ENCODE measurements around the gene KRTAP10-8. TPM values are rescaled to one million over a fixed set of nuclear protein-coding genes. Genes with fewer than 3 reads are reported as not detected.
"Not testable (repeated sequence)": the region's sequence is repeated elsewhere in the genome, so short reads cannot be mapped to it uniquely, and the experiment has no call there.

KRTAP10-8 gene
- total RNA-seq, 1 donor from 2014 or later: not detected

- no peak for TF ChIP-seq CTCF (IDR thresholded peaks at IDR 0.05; ENCODE audit: borderline replicate concordance)
- Histone ChIP-seq H3K36me3 (no peaks in the 10 kb centered on the region), H3K4me3 (no peak overlapping the region), H3K9me3 (replicated peaks) (peaks cover 52% of the 10 kb centered on the region), H3K27ac (replicated peaks) (no peak overlapping the region), H3K4me1 (peaks cover 17% of the 10 kb centered on the region), H3K27me3 (ENCODE audit: low read depth) (peaks cover 29% of the 10 kb centered on the region)
- no peak for DNase-seq
- intact Hi-C loops (cut with micrococcal nuclease): no loop called here
These were observed 17.0 kb downstream of the KRTAP10-8 start for GRCh38 chr21:44628707-44629391.

- Histone ChIP-seq H3K4me3 (no peak overlapping the region), H3K4me1 (peaks cover 17% of the 10 kb centered on the region), H3K27ac (replicated peaks) (no peak overlapping the region), H3K9me3 (replicated peaks) (peaks cover 38% of the 10 kb centered on the region), H3K27me3 (ENCODE audit: low read depth) (peaks cover 29% of the 10 kb centered on the region), H3K36me3 (no peaks in the 10 kb centered on the region)
- no peak for TF ChIP-seq CTCF (IDR thresholded peaks at IDR 0.05; ENCODE audit: borderline replicate concordance)
- no peak for DNase-seq
- intact Hi-C loops (cut with micrococcal nuclease): no loop called here
These were observed 18.6 kb downstream of the KRTAP10-8 start for GRCh38 chr21:44630440-44630839.

DNA sequence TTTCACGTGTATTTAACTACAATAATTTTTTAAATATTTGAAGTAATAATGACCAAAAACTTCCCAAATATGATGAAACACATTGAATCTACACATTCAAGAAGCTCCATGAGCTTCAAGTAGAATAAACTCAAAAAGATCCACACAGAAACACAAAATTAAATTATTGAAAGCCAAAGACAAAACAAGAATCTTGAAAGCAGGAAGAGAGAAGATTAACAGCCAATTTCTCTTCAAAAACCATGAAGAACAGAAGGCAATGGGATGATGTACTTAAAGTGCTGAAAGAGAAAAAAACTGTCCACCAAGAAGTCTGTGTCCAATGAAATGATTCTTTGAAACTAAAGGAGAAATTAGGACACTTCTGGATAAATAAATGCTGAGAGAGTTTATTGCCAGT, 20.2 kb downstream of the KRTAP10-8 start:
- Histone ChIP-seq H3K4me3 (no peak overlapping the region), H3K4me1 (peaks cover 6% of the 10 kb centered on the region), H3K27me3 (ENCODE audit: low read depth) (peaks cover 32% of the 10 kb centered on the region), H3K9me3 (replicated peaks) (peaks cover 38% of the 10 kb centered on the region), H3K36me3 (no peaks in the 10 kb centered on the region), H3K27ac (replicated peaks) (no peak overlapping the region)
- intact Hi-C loops (cut with micrococcal nuclease): no loop called here
- TF ChIP-seq CTCF (IDR thresholded peaks at IDR 0.05; ENCODE audit: borderline replicate concordance): no peak
- DNase-seq: no peak

DNA sequence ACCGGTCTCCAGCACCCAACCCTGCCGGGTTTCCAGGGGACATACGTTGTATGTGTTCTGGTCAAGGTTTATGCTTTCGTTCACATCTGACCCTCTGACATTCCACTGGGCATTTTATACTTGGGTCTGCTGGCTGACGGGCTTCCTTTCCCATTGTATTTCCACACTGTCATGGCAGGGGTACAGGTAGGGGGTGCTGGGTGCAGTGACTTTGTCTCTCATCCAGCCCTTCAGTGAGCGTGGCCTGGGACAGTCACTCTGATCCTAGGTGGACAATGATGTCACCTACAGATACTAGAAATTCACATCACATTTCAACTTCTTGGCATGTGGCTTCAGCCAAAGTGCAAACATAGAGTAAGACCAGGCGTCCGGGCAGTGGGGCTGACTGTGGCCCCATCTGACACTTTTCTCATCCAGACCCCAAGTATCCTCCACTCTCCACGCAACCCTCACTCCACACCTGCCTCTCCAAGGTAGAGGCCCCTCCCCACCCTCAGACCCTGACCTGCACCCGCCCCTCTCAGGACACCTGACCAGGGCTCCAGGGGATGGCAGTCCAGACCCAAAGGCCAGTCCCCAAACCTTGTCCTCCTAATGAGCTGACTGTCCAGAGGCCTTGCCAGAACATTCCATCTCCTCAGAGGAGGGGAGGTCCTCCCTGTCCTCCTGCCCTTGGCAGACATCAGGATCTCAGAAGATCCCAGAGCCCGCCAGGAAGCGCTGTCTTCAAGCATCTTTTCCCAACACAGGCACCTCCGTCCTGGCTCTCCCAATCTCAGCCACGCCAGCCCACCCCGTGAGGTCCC, 24.5 kb downstream of the KRTAP10-8 start:
- Histone ChIP-seq H3K4me1 (no peaks in the 10 kb centered on the region), H3K27ac (replicated peaks) (no peak overlapping the region), H3K9me3 (replicated peaks) (peaks cover 31% of the 10 kb centered on the region), H3K4me3 (no peak overlapping the region), H3K36me3 (no peaks in the 10 kb centered on the region), H3K27me3 (ENCODE audit: low read depth) (peaks cover 35% of the 10 kb centered on the region)
- TF ChIP-seq CTCF (IDR thresholded peaks at IDR 0.05; ENCODE audit: borderline replicate concordance): no peak
- no peak for DNase-seq
- intact Hi-C loops (cut with micrococcal nuclease): no loop called here

- Histone ChIP-seq H3K4me3 (no peak within 1 kb of the TSS), H3K9me3 (replicated peaks) (peaks cover 28% of the 10 kb centered on the region), H3K27ac (replicated peaks) (no peak within 1 kb of the TSS), H3K4me1 (no peaks in the 10 kb centered on the region), H3K36me3 (no peaks in the 10 kb centered on the region), H3K27me3 (ENCODE audit: low read depth) (peaks cover 35% of the 10 kb centered on the region)
- DNase-seq: no peak
- TF ChIP-seq CTCF (IDR thresholded peaks at IDR 0.05; ENCODE audit: borderline replicate concordance): no peak
- intact Hi-C loops (cut with micrococcal nuclease): no loop called here
These were observed 25.4 kb downstream of the KRTAP10-8 start, which contains the start of gene KRTAP10-10 for GRCh38 chr21:44637018-44637850. Gene KRTAP10-10 (plus strand): TSS chr21:44637356. CDS start chr21:44637418, 62 bp downstream.

GRCh38 chr21:44637851-44638348, 26.0 kb downstream of the KRTAP10-8 start:
- H3K4me3 ChIP-seq; intact Hi-C loops (cut with micrococcal nuclease); H3K36me3 ChIP-seq; DNase-seq; H3K27ac ChIP-seq (replicated peaks); H3K4me1 ChIP-seq: not testable (repeated sequence)
- Histone ChIP-seq H3K27me3 (ENCODE audit: low read depth) (peaks cover 35% of the 10 kb centered on the region), H3K9me3 (replicated peaks) (peaks cover 21% of the 10 kb centered on the region)

GRCh38 chr21:44638506-44639330, 26.8 kb downstream of the KRTAP10-8 start:
- DNase-seq; H3K36me3 ChIP-seq; H3K27ac ChIP-seq (replicated peaks); H3K4me3 ChIP-seq; intact Hi-C loops (cut with micrococcal nuclease); H3K4me1 ChIP-seq: not testable (repeated sequence)
- peaks cover 35% of the 10 kb centered on the region for H3K27me3 ChIP-seq (ENCODE audit: low read depth)
- peaks cover 19% of the 10 kb centered on the region for H3K9me3 ChIP-seq (replicated peaks)
